ENCODE data around the gene C19orf73. TPM values are rescaled to one million over a fixed set of nuclear protein-coding genes. Genes with fewer than 3 reads are reported as not detected.

C19orf73 gene
- total RNA-seq, 3 donors from 2014 or later (not counting 1 experiment from before 2014, with no cell fraction given), result 2.3 to 2.7 (median 2.7) TPM

GRCh38 chr19:49120868-49121267 is 1.9 kb upstream of the C19orf73 start:
- H3K27me3 Mint-ChIP-seq (ENCODE audit: low read depth in 2 of 2), result peaks cover 0 to 8% of the 10 kb centered on the region in 2 donors
- peaks cover 11 to 43% of the 10 kb centered on the region in 2 donors for H3K4me1 Mint-ChIP-seq
- H3K4me3 Mint-ChIP-seq, result peak overlapping the region; percentile 72
- H3K4me1 ChIP-seq (ENCODE audit: control insufficient read depth, insufficient read depth, low read length), result peaks cover 22% of the 10 kb centered on the region
- H3K9me3 ChIP-seq (ENCODE audit: control insufficient read depth, insufficient read depth, low read length), result no peaks in the 10 kb centered on the region
- no peaks in the 10 kb centered on the region for H3K36me3 Mint-ChIP-seq
- no peak for DNase-seq
- intact Hi-C loops (cut with micrococcal nuclease), result no loop called here
- H3K4me3 ChIP-seq (ENCODE audit: low read length), result no peak overlapping the region
- WGBS (ENCODE audit: insufficient coverage), result 92% methylated on average over 2 of the region's 2 CpGs
- no peak for ATAC-seq
- TF ChIP-seq CTCF (IDR thresholded peaks at IDR 0.05), result no peak
- H3K27me3 ChIP-seq (ENCODE audit: control insufficient read depth, insufficient read depth, low read length), result no peaks in the 10 kb centered on the region
- H3K27ac Mint-ChIP-seq, result peak overlapping the region; percentile 2 to 96
- no peak overlapping the region for H3K27ac ChIP-seq (ENCODE audit: low read length)
- no peaks in the 10 kb centered on the region for H3K9me3 Mint-ChIP-seq
- H3K36me3 ChIP-seq (ENCODE audit: control insufficient read depth, insufficient read depth, low read length), result no peaks in the 10 kb centered on the region

GRCh38 chr19:49120325-49120683 is 1.4 kb upstream of the C19orf73 start:
- Histone ChIP-seq H3K36me3 (ENCODE audit: control insufficient read depth, insufficient read depth, low read length) (no peaks in the 10 kb centered on the region), H3K9me3 (ENCODE audit: control insufficient read depth, insufficient read depth, low read length) (no peaks in the 10 kb centered on the region), H3K4me1 (ENCODE audit: control insufficient read depth, insufficient read depth, low read length) (peaks cover 22% of the 10 kb centered on the region), H3K27me3 (ENCODE audit: control insufficient read depth, insufficient read depth, low read length) (no peaks in the 10 kb centered on the region), H3K27ac (ENCODE audit: low read length) (no peak overlapping the region), H3K4me3 (ENCODE audit: low read length) (no peak overlapping the region)
- DNase-seq (no peak), ATAC-seq (no peak)
- peak overlapping the region; percentile 2 to 96 for H3K27ac Mint-ChIP-seq
- H3K9me3 Mint-ChIP-seq, result no peaks in the 10 kb centered on the region
- no peak for TF ChIP-seq CTCF (IDR thresholded peaks at IDR 0.05)
- 23% methylated on average over 16 of the region's 16 CpGs for WGBS (ENCODE audit: insufficient coverage)
- peak overlapping the region; percentile 72 for H3K4me3 Mint-ChIP-seq
- intact Hi-C loops (cut with micrococcal nuclease), result no loop called here
- no peaks in the 10 kb centered on the region for H3K36me3 Mint-ChIP-seq
- peaks cover 0 to 8% of the 10 kb centered on the region in 2 donors for H3K27me3 Mint-ChIP-seq (ENCODE audit: low read depth in 2 of 2)
- H3K4me1 Mint-ChIP-seq, result peaks cover 13 to 45% of the 10 kb centered on the region in 2 donors

GRCh38 chr19:49119411-49120324 is 725 bp upstream of the C19orf73 start, which contains the start of gene PPFIA3:
PPFIA3 (plus strand) TSS chr19:49119544; CDS start chr19:49127874, 8,330 bp downstream.
- ATAC-seq (no peak), DNase-seq (peak in 1 of 2 donors; percentile 61)
- WGBS (ENCODE audit: insufficient coverage), result under 1% methylated on average over 87 of the region's 90 CpGs
- no peak for TF ChIP-seq CTCF (IDR thresholded peaks at IDR 0.05)
- H3K4me3 Mint-ChIP-seq, result peak within 1 kb of the TSS; percentile 88
- peak within 1 kb of the TSS; percentile 93 to 96 for H3K27ac Mint-ChIP-seq
- peaks cover 17 to 51% of the 10 kb centered on the region in 2 donors for H3K4me1 Mint-ChIP-seq
- Histone ChIP-seq H3K4me3 (ENCODE audit: low read length) (peak within 1 kb of the TSS; percentile 59), H3K4me1 (ENCODE audit: control insufficient read depth, insufficient read depth, low read length) (peaks cover 28% of the 10 kb centered on the region), H3K27me3 (ENCODE audit: control insufficient read depth, insufficient read depth, low read length) (no peaks in the 10 kb centered on the region), H3K36me3 (ENCODE audit: control insufficient read depth, insufficient read depth, low read length) (no peaks in the 10 kb centered on the region), H3K9me3 (ENCODE audit: control insufficient read depth, insufficient read depth, low read length) (no peaks in the 10 kb centered on the region), H3K27ac (ENCODE audit: low read length) (peak within 1 kb of the TSS; percentile 96)
- H3K27me3 Mint-ChIP-seq (ENCODE audit: low read depth in 2 of 2), result peaks cover 0 to 8% of the 10 kb centered on the region in 2 donors
- no peaks in the 10 kb centered on the region for H3K9me3 Mint-ChIP-seq
- H3K36me3 Mint-ChIP-seq, result no peaks in the 10 kb centered on the region
- intact Hi-C loops (cut with micrococcal nuclease), result loop anchor here (1.0 kb wide), 1 partner anchor 9 kb away; no protein-coding TSS in a partner anchor

Data from natural killer cell (primary cell).